ENCODE data around the gene CHD5.

DNA sequence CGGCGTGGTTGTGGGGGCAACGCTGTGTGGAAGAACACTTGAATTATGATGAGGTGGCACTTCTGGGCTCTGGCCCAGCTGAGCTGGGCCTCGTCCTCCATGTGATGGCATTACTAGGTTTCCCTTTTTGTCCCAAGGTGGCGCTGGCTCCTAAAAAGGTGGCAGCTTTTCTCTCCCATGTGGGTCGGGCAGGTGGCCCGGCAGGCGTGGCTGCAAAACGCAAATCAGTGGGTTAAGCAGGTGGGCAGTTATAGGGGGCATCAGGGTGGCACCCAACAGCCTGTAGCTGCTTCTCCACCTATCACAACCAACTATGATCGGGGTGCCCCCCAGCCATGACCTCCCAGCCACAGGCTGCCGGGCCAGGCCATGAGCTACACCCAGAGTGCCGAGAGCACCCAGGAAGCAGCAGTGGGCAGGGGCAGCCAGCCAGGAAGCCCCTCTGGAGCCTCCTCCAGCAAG lies 74.9 kb downstream of the CHD5 start:
- TF ChIP-seq ZNF565 (CRISPR knock-in tag; conservative IDR thresholded peaks at IDR 0.05; ENCODE audit: low read depth) (no peak), ZFP30 (CRISPR knock-in tag; IDR thresholded peaks at IDR 0.05) (no peak), RARB (CRISPR knock-in tag; IDR thresholded peaks at IDR 0.05) (no peak), TCF4 (CRISPR knock-in tag; IDR thresholded peaks at IDR 0.05; ENCODE audit: borderline replicate concordance) (no peak), ZNF8 (CRISPR knock-in tag; IDR thresholded peaks at IDR 0.05) (no peak), ZFP3 (CRISPR knock-in tag; IDR thresholded peaks at IDR 0.05) (no peak), TOX (CRISPR knock-in tag; IDR thresholded peaks at IDR 0.05; ENCODE audit: borderline replicate concordance) (no peak), ZNF70 (CRISPR knock-in tag; IDR thresholded peaks at IDR 0.05) (no peak), ARNTL (CRISPR knock-in tag; IDR thresholded peaks at IDR 0.05; ENCODE audit: borderline replicate concordance, low read depth) (no peak)
- TF ChIP-seq, protein P1, sequence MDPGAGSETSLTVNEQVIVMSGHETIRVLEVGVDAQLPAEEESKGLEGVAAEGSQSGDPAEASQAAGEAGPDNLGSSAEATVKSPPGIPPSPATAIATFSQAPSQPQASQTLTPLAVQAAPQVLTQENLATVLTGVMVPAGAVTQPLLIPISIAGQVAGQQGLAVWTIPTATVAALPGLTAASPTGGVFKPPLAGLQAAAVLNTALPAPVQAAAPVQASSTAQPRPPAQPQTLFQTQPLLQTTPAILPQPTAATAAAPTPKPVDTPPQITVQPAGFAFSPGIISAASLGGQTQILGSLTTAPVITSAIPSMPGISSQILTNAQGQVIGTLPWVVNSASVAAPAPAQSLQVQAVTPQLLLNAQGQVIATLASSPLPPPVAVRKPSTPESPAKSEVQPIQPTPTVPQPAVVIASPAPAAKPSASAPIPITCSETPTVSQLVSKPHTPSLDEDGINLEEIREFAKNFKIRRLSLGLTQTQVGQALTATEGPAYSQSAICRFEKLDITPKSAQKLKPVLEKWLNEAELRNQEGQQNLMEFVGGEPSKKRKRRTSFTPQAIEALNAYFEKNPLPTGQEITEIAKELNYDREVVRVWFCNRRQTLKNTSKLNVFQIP (CRISPR knock-in tag; IDR thresholded peaks at IDR 0.05; ENCODE audit: borderline replicate concordance, low read depth) = no peak
- TF ChIP-seq, protein P2, sequence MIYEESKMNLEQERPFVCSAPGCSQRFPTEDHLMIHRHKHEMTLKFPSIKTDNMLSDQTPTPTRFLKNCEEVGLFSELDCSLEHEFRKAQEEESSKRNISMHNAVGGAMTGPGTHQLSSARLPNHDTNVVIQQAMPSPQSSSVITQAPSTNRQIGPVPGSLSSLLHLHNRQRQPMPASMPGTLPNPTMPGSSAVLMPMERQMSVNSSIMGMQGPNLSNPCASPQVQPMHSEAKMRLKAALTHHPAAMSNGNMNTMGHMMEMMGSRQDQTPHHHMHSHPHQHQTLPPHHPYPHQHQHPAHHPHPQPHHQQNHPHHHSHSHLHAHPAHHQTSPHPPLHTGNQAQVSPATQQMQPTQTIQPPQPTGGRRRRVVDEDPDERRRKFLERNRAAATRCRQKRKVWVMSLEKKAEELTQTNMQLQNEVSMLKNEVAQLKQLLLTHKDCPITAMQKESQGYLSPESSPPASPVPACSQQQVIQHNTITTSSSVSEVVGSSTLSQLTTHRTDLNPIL (CRISPR knock-in tag; IDR thresholded peaks at IDR 0.05; ENCODE audit: low read depth) = no peak
- TF ChIP-seq, protein P3, sequence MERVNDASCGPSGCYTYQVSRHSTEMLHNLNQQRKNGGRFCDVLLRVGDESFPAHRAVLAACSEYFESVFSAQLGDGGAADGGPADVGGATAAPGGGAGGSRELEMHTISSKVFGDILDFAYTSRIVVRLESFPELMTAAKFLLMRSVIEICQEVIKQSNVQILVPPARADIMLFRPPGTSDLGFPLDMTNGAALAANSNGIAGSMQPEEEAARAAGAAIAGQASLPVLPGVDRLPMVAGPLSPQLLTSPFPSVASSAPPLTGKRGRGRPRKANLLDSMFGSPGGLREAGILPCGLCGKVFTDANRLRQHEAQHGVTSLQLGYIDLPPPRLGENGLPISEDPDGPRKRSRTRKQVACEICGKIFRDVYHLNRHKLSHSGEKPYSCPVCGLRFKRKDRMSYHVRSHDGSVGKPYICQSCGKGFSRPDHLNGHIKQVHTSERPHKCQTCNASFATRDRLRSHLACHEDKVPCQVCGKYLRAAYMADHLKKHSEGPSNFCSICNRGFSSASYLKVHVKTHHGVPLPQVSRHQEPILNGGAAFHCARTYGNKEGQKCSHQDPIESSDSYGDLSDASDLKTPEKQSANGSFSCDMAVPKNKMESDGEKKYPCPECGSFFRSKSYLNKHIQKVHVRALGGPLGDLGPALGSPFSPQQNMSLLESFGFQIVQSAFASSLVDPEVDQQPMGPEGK (CRISPR knock-in tag; IDR thresholded peaks at IDR 0.05; ENCODE audit: borderline replicate concordance) = no peak

All from SK-N-SH treated with all-trans-retinoic acid at 6 μM for 48 hours (cell line).